ENCODE measurements around the gene CBX4. TPM values are rescaled to one million over a fixed set of nuclear protein-coding genes. Genes with fewer than 3 reads are reported as not detected.

Gene CBX4
- total RNA-seq, 1 experiment from 2014 or later = 53.3 TPM

- H3K27ac ChIP-seq = no peak overlapping the region
- H3K4me3 ChIP-seq = no peak overlapping the region
- H3K9me3 ChIP-seq (replicated peaks) = no peaks in the 10 kb centered on the region
- H3K27me3 ChIP-seq (replicated peaks) = no peaks in the 10 kb centered on the region
- peaks cover 29% of the 10 kb centered on the region for H3K4me1 ChIP-seq (replicated peaks)
- no peak for DNase-seq (ENCODE audit: low read depth in 1 of 2, low spot score in 2 of 2)
- H3K36me3 ChIP-seq = peaks cover 53% of the 10 kb centered on the region
Measured at GRCh38 chr17:79833110-79833450, 6.2 kb downstream of the CBX4 start.

GRCh38 chr17:79832218-79833109 lies 6.8 kb downstream of the CBX4 start:
- Histone ChIP-seq H3K27me3 (replicated peaks) (no peaks in the 10 kb centered on the region), H3K9me3 (replicated peaks) (no peaks in the 10 kb centered on the region), H3K27ac (no peak overlapping the region), H3K36me3 (peaks cover 47% of the 10 kb centered on the region), H3K4me3 (no peak overlapping the region), H3K4me1 (replicated peaks) (peaks cover 23% of the 10 kb centered on the region)
- no peak for DNase-seq (ENCODE audit: low read depth in 1 of 2, low spot score in 2 of 2)

GRCh38 chr17:79831265-79832217 lies 7.7 kb downstream of the CBX4 start:
- H3K9me3 ChIP-seq (replicated peaks) = no peaks in the 10 kb centered on the region
- no peaks in the 10 kb centered on the region for H3K27me3 ChIP-seq (replicated peaks)
- no peak overlapping the region for H3K4me3 ChIP-seq
- no peak overlapping the region for H3K27ac ChIP-seq
- peaks cover 13% of the 10 kb centered on the region for H3K4me1 ChIP-seq (replicated peaks)
- no peak for DNase-seq (ENCODE audit: low read depth in 1 of 2, low spot score in 2 of 2)
- H3K36me3 ChIP-seq = peaks cover 37% of the 10 kb centered on the region

- DNase-seq (ENCODE audit: low read depth in 1 of 2, low spot score in 2 of 2) = no peak
- Histone ChIP-seq H3K36me3 (peaks cover 30% of the 10 kb centered on the region), H3K9me3 (replicated peaks) (no peaks in the 10 kb centered on the region), H3K4me1 (replicated peaks) (peaks cover 11% of the 10 kb centered on the region), H3K27me3 (replicated peaks) (no peaks in the 10 kb centered on the region), H3K4me3 (no peak overlapping the region), H3K27ac (no peak overlapping the region)
Measured at GRCh38 chr17:79830763-79831264, 8.4 kb downstream of the CBX4 start.

- peaks cover 11% of the 10 kb centered on the region for H3K4me1 ChIP-seq (replicated peaks)
- DNase-seq (ENCODE audit: low read depth in 1 of 2, low spot score in 2 of 2) = no peak
- H3K27ac ChIP-seq = no peak overlapping the region
Measured at GRCh38 chr17:79830303-79830702, 8.9 kb downstream of the CBX4 start.

GRCh38 chr17:79829457-79829856 lies 9.8 kb downstream of the CBX4 start:
- H3K36me3 ChIP-seq = peaks cover 17% of the 10 kb centered on the region
- no peak overlapping the region for H3K4me3 ChIP-seq
- H3K4me1 ChIP-seq (replicated peaks) = peaks cover 11% of the 10 kb centered on the region
- H3K9me3 ChIP-seq (replicated peaks) = no peaks in the 10 kb centered on the region
- DNase-seq (ENCODE audit: low read depth in 1 of 2, low spot score in 2 of 2) = no peak
- H3K27ac ChIP-seq = no peak overlapping the region
- H3K27me3 ChIP-seq (replicated peaks) = no peaks in the 10 kb centered on the region

More at GRCh38 chr17:79830303-79830702, 8.9 kb downstream of the CBX4 start:
- Histone ChIP-seq H3K36me3 (peaks cover 25% of the 10 kb centered on the region), H3K9me3 (replicated peaks) (no peaks in the 10 kb centered on the region), H3K27me3 (replicated peaks) (no peaks in the 10 kb centered on the region), H3K4me3 (no peak overlapping the region)

- H3K4me1 ChIP-seq (replicated peaks) = peaks cover 11% of the 10 kb centered on the region
- H3K4me3 ChIP-seq = no peak overlapping the region
- no peak for DNase-seq (ENCODE audit: low read depth in 1 of 2, low spot score in 2 of 2)
- peaks cover 12% of the 10 kb centered on the region for H3K36me3 ChIP-seq
- no peaks in the 10 kb centered on the region for H3K27me3 ChIP-seq (replicated peaks)
- H3K9me3 ChIP-seq (replicated peaks) = no peaks in the 10 kb centered on the region
- no peak overlapping the region for H3K27ac ChIP-seq
Measured at GRCh38 chr17:79829004-79829403, 10.2 kb downstream of the CBX4 start.

- Histone ChIP-seq H3K4me1 (replicated peaks) (peaks cover 8% of the 10 kb centered on the region), H3K4me3 (no peak overlapping the region), H3K27me3 (replicated peaks) (no peaks in the 10 kb centered on the region), H3K27ac (no peak overlapping the region), H3K36me3 (no peaks in the 10 kb centered on the region; the same call in 1 of the 2 replicates), H3K9me3 (replicated peaks) (no peaks in the 10 kb centered on the region)
- no peak for DNase-seq (ENCODE audit: low read depth in 1 of 2, low spot score in 2 of 2)
Measured at GRCh38 chr17:79826841-79827578, 12.2 kb downstream of the CBX4 start.

GRCh38 chr17:79826204-79826680 lies 13.0 kb downstream of the CBX4 start:
- Histone ChIP-seq H3K27me3 (replicated peaks) (no peaks in the 10 kb centered on the region), H3K4me1 (replicated peaks) (peaks cover 7% of the 10 kb centered on the region), H3K4me3 (no peak overlapping the region), H3K27ac (no peak overlapping the region), H3K9me3 (replicated peaks) (no peaks in the 10 kb centered on the region), H3K36me3 (no peaks in the 10 kb centered on the region; the same call in 1 of the 2 replicates)
- no peak for DNase-seq (ENCODE audit: low read depth in 1 of 2, low spot score in 2 of 2)

GRCh38 chr17:79825580-79825921 lies 13.7 kb downstream of the CBX4 start:
- no peaks in the 10 kb centered on the region for H3K36me3 ChIP-seq
- no peaks in the 10 kb centered on the region for H3K9me3 ChIP-seq (replicated peaks)
- DNase-seq (ENCODE audit: low read depth in 1 of 2, low spot score in 2 of 2) = no peak
- H3K4me3 ChIP-seq = no peak overlapping the region
- no peak overlapping the region for H3K27ac ChIP-seq
- H3K4me1 ChIP-seq (replicated peaks) = peaks cover 7% of the 10 kb centered on the region
- no peaks in the 10 kb centered on the region for H3K27me3 ChIP-seq (replicated peaks)

GRCh38 chr17:79824893-79825579 lies 14.2 kb downstream of the CBX4 start:
- Histone ChIP-seq H3K36me3 (no peaks in the 10 kb centered on the region), H3K27ac (no peak overlapping the region), H3K9me3 (replicated peaks) (no peaks in the 10 kb centered on the region), H3K27me3 (replicated peaks) (no peaks in the 10 kb centered on the region), H3K4me1 (replicated peaks) (peaks cover 7% of the 10 kb centered on the region), H3K4me3 (no peak overlapping the region)
- DNase-seq (ENCODE audit: low read depth in 1 of 2, low spot score in 2 of 2) = no peak

- Histone ChIP-seq H3K27me3 (replicated peaks) (no peaks in the 10 kb centered on the region), H3K36me3 (no peaks in the 10 kb centered on the region), H3K4me3 (no peak overlapping the region), H3K9me3 (replicated peaks) (no peaks in the 10 kb centered on the region), H3K4me1 (replicated peaks) (peaks cover 4% of the 10 kb centered on the region), H3K27ac (no peak overlapping the region)
- DNase-seq (ENCODE audit: low read depth in 1 of 2, low spot score in 2 of 2) = no peak
Measured at GRCh38 chr17:79824234-79824633, 15.0 kb downstream of the CBX4 start.
